HCT116 (cell line): ENCODE results near the gene SLC8A1.

Experiments
- CEBPB ChIP-seq: IDR thresholded peaks from 2 replicates; pipeline ENCODE4 v1.6.1; 2012; ENCODE audit warnings: low read depth
- EGR1 ChIP-seq: IDR thresholded peaks from 2 replicates; pipeline ENCODE4 v1.6.1; 2012; ENCODE audit warnings: low read depth
- EZH2 ChIP-seq: fragments of 200-600 bp; sonication (generic); IDR thresholded peaks from 2 replicates; pipeline ENCODE4 v1.6.1; 2017; ENCODE audit warnings: antibody characterized with exemption, mixed run types
- FOSL1 ChIP-seq: IDR thresholded peaks from 2 replicates; pipeline ENCODE4 v1.6.1; 2012; ENCODE audit warnings: low read depth
- POLR2A ChIP-seq: IDR thresholded peaks from 2 replicates; pipeline ENCODE4 v1.7.0; 2011; ENCODE audit warnings: borderline replicate concordance; ENCODE audit not compliant: insufficient read depth, insufficient read length; ENCODE audit errors: extremely low read depth
- POLR2AphosphoS5 ChIP-seq: IDR thresholded peaks from 2 replicates; pipeline ENCODE4 v1.6.1; 2011; ENCODE audit warnings: mild to moderate bottlenecking, low read depth, low read length, moderate library complexity
- RAD21 ChIP-seq: IDR thresholded peaks from 2 replicates; pipeline ENCODE4 v1.6.1; 2012; ENCODE audit warnings: low read depth, mild to moderate bottlenecking
- REST ChIP-seq: IDR thresholded peaks from 2 replicates; pipeline ENCODE4 v1.6.1; 2012; ENCODE audit warnings: low read depth
- TCF7L2 ChIP-seq: IDR thresholded peaks from 2 replicates; pipeline ENCODE4 v1.7.0; 2011; ENCODE audit warnings: borderline replicate concordance, inconsistent platforms; ENCODE audit not compliant: insufficient read depth, insufficient read length; ENCODE audit errors: extremely low read depth
- YY1 ChIP-seq: IDR thresholded peaks from 2 replicates; pipeline ENCODE4 v1.6.1; 2011; ENCODE audit warnings: low read length, low read depth, moderate library complexity, mild to moderate bottlenecking; ENCODE audit not compliant: insufficient replicate concordance; ENCODE audit errors: extremely low read depth
- ZFX ChIP-seq: fragments of 450-650 bp; IDR thresholded peaks from 2 replicates; pipeline ENCODE4 v1.6.1; 2017
- TF ChIP-seq, protein P1 (sequence below), 3 experiments: fragments of 200-600 bp in 1 of 3; sonication (generic) in 1 of 3; IDR thresholded peaks in 2 of 3; conservative IDR thresholded peaks in 1 of 3; 2 replicates each; pipeline ENCODE4 v1.5.1; 2012 to 2017; ENCODE audit warnings: low read depth in 2 of 3, low read length in 2 of 3, antibody characterized with exemption in 1 of 3, borderline replicate concordance in 1 of 3, control low read depth in 1 of 3, mild to moderate bottlenecking in 1 of 3, mixed read lengths in 1 of 3, mixed run types in 1 of 3, moderate library complexity in 1 of 3; ENCODE audit not compliant: insufficient read depth in 1 of 3

DNA sequence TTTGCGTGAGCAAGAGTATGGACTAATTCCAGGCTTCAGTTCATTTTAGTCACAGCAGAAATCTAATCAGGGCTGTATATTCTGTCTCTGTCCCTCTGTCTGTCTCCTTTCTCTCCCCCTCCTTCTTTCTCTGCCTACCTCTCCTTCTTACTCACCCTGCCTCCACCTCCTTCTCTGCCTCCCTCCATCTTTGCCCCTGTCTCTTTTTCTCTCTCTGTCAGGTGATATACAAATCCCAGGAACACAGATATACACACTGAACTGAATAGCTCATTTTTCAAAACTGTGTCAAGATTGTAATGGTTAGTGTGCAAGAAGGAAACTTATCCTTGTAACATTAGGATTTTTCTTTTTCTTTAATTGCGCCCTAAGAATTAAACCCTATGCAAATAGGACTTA, 32.5 kb downstream of the SLC8A1 start:
- TF ChIP-seq POLR2A (no peak), CEBPB (no peak), EZH2 (no peak), POLR2AphosphoS5 (no peak), YY1 (no peak), ZFX (no peak), EGR1 (no peak), FOSL1 (no peak), RAD21 (no peak), TCF7L2 (no peak), REST (no peak)
- TF ChIP-seq, protein P1, sequence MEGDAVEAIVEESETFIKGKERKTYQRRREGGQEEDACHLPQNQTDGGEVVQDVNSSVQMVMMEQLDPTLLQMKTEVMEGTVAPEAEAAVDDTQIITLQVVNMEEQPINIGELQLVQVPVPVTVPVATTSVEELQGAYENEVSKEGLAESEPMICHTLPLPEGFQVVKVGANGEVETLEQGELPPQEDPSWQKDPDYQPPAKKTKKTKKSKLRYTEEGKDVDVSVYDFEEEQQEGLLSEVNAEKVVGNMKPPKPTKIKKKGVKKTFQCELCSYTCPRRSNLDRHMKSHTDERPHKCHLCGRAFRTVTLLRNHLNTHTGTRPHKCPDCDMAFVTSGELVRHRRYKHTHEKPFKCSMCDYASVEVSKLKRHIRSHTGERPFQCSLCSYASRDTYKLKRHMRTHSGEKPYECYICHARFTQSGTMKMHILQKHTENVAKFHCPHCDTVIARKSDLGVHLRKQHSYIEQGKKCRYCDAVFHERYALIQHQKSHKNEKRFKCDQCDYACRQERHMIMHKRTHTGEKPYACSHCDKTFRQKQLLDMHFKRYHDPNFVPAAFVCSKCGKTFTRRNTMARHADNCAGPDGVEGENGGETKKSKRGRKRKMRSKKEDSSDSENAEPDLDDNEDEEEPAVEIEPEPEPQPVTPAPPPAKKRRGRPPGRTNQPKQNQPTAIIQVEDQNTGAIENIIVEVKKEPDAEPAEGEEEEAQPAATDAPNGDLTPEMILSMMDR (IDR thresholded peaks at IDR 0.05 in 2 of 3, conservative IDR thresholded peaks at IDR 0.05 in 1 of 3; ENCODE audit: borderline replicate concordance in 1 of 3, insufficient read depth in 1 of 3, low read depth in 2 of 3, low read length in 2 of 3), result no peak
